ENCODE measurements around the gene SOX6. TPM values are rescaled to one million over a fixed set of nuclear protein-coding genes. Genes with fewer than 3 reads are reported as not detected.

SOX6 gene
- total RNA-seq, 1 experiment from 2014 or later: 18.4 TPM

DNA sequence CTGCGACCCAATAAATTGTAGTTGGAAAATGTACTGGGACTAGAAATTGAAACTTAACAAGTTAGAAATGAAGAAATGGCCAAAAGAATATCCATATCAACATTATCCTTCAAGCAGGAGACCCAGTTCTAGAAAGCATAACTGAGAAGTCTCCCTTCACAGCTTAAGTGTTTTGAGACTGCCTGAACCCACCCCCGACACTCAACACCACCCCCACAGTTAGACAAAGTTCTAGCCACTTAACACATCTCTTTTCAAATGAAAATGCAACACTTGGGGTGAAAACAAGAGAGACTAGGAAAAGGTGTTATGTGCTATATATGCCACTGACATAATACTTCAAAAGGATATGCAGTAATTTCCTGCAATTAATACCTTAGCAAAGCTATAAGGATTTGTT, 184.5 kb downstream of the SOX6 start:
- Mint-ChIP-seq H3K27me3 (ENCODE audit: unreplicated experiment) (no peaks in the 10 kb centered on the region), H3K4me3 (ENCODE audit: low read depth, unreplicated experiment) (no peak overlapping the region), H3K4me1 (ENCODE audit: low read depth, unreplicated experiment) (peaks cover 29% of the 10 kb centered on the region), H3K27ac (ENCODE audit: unreplicated experiment) (peak overlapping the region; percentile 40), H3K36me3 (ENCODE audit: insufficient read depth, unreplicated experiment) (no peaks in the 10 kb centered on the region), H3K9me3 (ENCODE audit: low read depth, unreplicated experiment) (no peaks in the 10 kb centered on the region)
- no peak for DNase-seq
- BruUV-seq (replicated peaks): no TSS peak
- intact Hi-C loops (cut with micrococcal nuclease; ENCODE audit: unreplicated experiment): loop anchor here (5.0 kb wide), 2 partner anchors 170 to 435 kb away; no protein-coding TSS in a partner anchor
- TF ChIP-seq, protein P1, sequence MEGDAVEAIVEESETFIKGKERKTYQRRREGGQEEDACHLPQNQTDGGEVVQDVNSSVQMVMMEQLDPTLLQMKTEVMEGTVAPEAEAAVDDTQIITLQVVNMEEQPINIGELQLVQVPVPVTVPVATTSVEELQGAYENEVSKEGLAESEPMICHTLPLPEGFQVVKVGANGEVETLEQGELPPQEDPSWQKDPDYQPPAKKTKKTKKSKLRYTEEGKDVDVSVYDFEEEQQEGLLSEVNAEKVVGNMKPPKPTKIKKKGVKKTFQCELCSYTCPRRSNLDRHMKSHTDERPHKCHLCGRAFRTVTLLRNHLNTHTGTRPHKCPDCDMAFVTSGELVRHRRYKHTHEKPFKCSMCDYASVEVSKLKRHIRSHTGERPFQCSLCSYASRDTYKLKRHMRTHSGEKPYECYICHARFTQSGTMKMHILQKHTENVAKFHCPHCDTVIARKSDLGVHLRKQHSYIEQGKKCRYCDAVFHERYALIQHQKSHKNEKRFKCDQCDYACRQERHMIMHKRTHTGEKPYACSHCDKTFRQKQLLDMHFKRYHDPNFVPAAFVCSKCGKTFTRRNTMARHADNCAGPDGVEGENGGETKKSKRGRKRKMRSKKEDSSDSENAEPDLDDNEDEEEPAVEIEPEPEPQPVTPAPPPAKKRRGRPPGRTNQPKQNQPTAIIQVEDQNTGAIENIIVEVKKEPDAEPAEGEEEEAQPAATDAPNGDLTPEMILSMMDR (IDR thresholded peaks at IDR 0.05; ENCODE audit: unreplicated experiment): no peak
- CTCF ChIA-PET: no interaction called here

GRCh38 chr11:16169956-16170847, 186.1 kb downstream of the SOX6 start:
- BruUV-seq (replicated peaks): no TSS peak
- H3K4me1 Mint-ChIP-seq (ENCODE audit: low read depth, unreplicated experiment): peaks cover 29% of the 10 kb centered on the region

GRCh38 chr11:16169541-16169940, 186.8 kb downstream of the SOX6 start:
- Mint-ChIP-seq H3K27ac (ENCODE audit: unreplicated experiment) (peak overlapping the region; percentile 74), H3K36me3 (ENCODE audit: insufficient read depth, unreplicated experiment) (no peaks in the 10 kb centered on the region), H3K4me1 (ENCODE audit: low read depth, unreplicated experiment) (peaks cover 29% of the 10 kb centered on the region), H3K9me3 (ENCODE audit: low read depth, unreplicated experiment) (no peaks in the 10 kb centered on the region), H3K4me3 (ENCODE audit: low read depth, unreplicated experiment) (no peak overlapping the region), H3K27me3 (ENCODE audit: unreplicated experiment) (no peaks in the 10 kb centered on the region)
- no peak for DNase-seq
- CTCF ChIA-PET: interaction anchor here (0.6 to 0.7 kb wide), 2 partner anchors 27 to 823 kb away, joined by 3 to 4 read pairs; no protein-coding TSS in a partner anchor
- no TSS peak for BruUV-seq (replicated peaks)
- intact Hi-C loops (cut with micrococcal nuclease; ENCODE audit: unreplicated experiment): no loop called here
- TF ChIP-seq, protein P1 (IDR thresholded peaks at IDR 0.05; ENCODE audit: unreplicated experiment): no peak

More at GRCh38 chr11:16169956-16170847, 186.1 kb downstream of the SOX6 start:
- CTCF ChIA-PET: interaction anchor here (0.6 to 1.2 kb wide), 5 partner anchors 12 to 823 kb away, joined by 3 to 4 read pairs (median 3); no protein-coding TSS in a partner anchor
- H3K36me3 Mint-ChIP-seq (ENCODE audit: insufficient read depth, unreplicated experiment): no peaks in the 10 kb centered on the region
- H3K4me3 Mint-ChIP-seq (ENCODE audit: low read depth, unreplicated experiment): peak overlapping the region; percentile 26
- no peaks in the 10 kb centered on the region for H3K9me3 Mint-ChIP-seq (ENCODE audit: low read depth, unreplicated experiment)
- no peak for DNase-seq
- intact Hi-C loops (cut with micrococcal nuclease; ENCODE audit: unreplicated experiment): loop anchor here (5.0 kb wide), 2 partner anchors 168 to 437 kb away; no protein-coding TSS in a partner anchor
- TF ChIP-seq, protein P1 (IDR thresholded peaks at IDR 0.05; ENCODE audit: unreplicated experiment): no peak
- no peaks in the 10 kb centered on the region for H3K27me3 Mint-ChIP-seq (ENCODE audit: unreplicated experiment)
- peak overlapping the region; percentile 74 for H3K27ac Mint-ChIP-seq (ENCODE audit: unreplicated experiment)

- Mint-ChIP-seq H3K4me3 (ENCODE audit: low read depth, unreplicated experiment) (no peak overlapping the region), H3K27ac (ENCODE audit: unreplicated experiment) (no peak overlapping the region)
- CTCF ChIA-PET: no interaction called here
These were observed 188.4 kb downstream of the SOX6 start for GRCh38 chr11:16167706-16168487.

More at GRCh38 chr11:16167706-16168487, 188.4 kb downstream of the SOX6 start:
- intact Hi-C loops (cut with micrococcal nuclease; ENCODE audit: unreplicated experiment): no loop called here
- H3K27me3 Mint-ChIP-seq (ENCODE audit: unreplicated experiment): no peaks in the 10 kb centered on the region
- no peaks in the 10 kb centered on the region for H3K9me3 Mint-ChIP-seq (ENCODE audit: low read depth, unreplicated experiment)
- BruUV-seq (replicated peaks): no TSS peak
- TF ChIP-seq, protein P1 (IDR thresholded peaks at IDR 0.05; ENCODE audit: unreplicated experiment): no peak
- H3K36me3 Mint-ChIP-seq (ENCODE audit: insufficient read depth, unreplicated experiment): no peaks in the 10 kb centered on the region
- H3K4me1 Mint-ChIP-seq (ENCODE audit: low read depth, unreplicated experiment): peaks cover 29% of the 10 kb centered on the region
- DNase-seq: no peak

Measured in Calu3 (cell line).